K562 (cell line): Measurements from ENCODE around the gene MED15.
"Not testable (repeated sequence)": the region's sequence is repeated elsewhere in the genome, so short reads cannot be mapped to it uniquely, and the experiment has no call there.

Source experiments
- CTCF ChIP-seq, 3 experiments: IDR thresholded peaks in 2 of 3; conservative IDR thresholded peaks in 1 of 3; 2 replicates each; pipeline ENCODE4 v1.5.1; 2011 to 2012; ENCODE audit warnings: low read length in 3 of 3, mild to moderate bottlenecking in 3 of 3, control low read depth in 2 of 3, improper control_type of control experiment in 1 of 3, inconsistent platforms in 1 of 3, low read depth in 1 of 3, mixed read lengths in 1 of 3, moderate library complexity in 1 of 3; ENCODE audit not compliant: insufficient read depth in 2 of 3
- E2F5 ChIP-seq: sonication (generic); formaldehyde crosslinking; IDR thresholded peaks from 2 replicates; pipeline ENCODE4 v1.8.0; 2022; ENCODE audit warnings: mild to moderate bottlenecking, missing genetic modification reagents
- JUN ChIP-seq, 2 experiments: sonication (generic) in 1 of 2; formaldehyde crosslinking in 1 of 2; IDR thresholded peaks; 2 replicates each; pipeline versions ENCODE4 v1.6.1 to v1.8.0; 2012 to 2022; ENCODE audit warnings: borderline replicate concordance in 2 of 2, mild to moderate bottlenecking in 2 of 2, improper control_type of control experiment in 1 of 2, low read depth in 1 of 2, low read length in 1 of 2, missing genetic modification reagents in 1 of 2
- RAD21 ChIP-seq, 2 experiments: fragments of 250-450 bp in 1 of 2; fragments of 450-650 bp in 1 of 2; sonication (Bioruptor Pico) in 1 of 2; formaldehyde crosslinking in 1 of 2; IDR thresholded peaks in 1 of 2; conservative IDR thresholded peaks in 1 of 2; 2 replicates each; pipeline versions ENCODE4 v1.4.0 to v1.8.0; 2020 to 2022; ENCODE audit warnings: mild to moderate bottlenecking in 2 of 2, moderate library complexity in 1 of 2
- ZNF24 ChIP-seq: fragments of 450-650 bp; IDR thresholded peaks from 2 replicates; pipeline ENCODE4 v1.6.1; 2016
- ZNF274 ChIP-seq: IDR thresholded peaks from 2 replicates; pipeline ENCODE4 v1.6.1; 2011; ENCODE audit warnings: low read depth, mild to moderate bottlenecking, low read length, moderate library complexity, borderline replicate concordance

DNA sequence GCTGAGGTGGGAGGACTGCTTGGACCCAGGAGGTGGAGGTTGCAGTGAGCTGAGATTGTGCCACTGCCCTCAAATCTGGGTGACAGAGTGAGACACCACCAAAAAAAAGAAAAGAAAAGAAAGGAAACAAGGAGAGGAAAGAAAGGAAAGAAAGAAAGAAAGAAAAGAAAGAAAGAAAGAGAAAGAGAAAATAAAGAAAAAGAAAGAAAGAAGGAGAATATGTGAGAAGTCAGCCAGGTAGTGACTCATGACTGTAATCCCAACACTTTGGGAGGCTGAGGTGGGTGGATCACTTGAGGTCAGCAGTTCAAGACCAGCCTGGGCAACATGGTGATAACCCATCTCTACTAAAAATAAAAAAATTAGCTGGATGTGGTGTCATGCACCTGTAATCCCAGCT lies 86.6 kb downstream of the MED15 start:
- TF ChIP-seq ZNF24; E2F5; ZNF274; CTCF (IDR thresholded peaks at IDR 0.05 in 2 of 3, conservative IDR thresholded peaks at IDR 0.05 in 1 of 3; ENCODE audit: insufficient read depth in 2 of 3, low read depth in 1 of 3, low read length in 3 of 3); JUN (IDR thresholded peaks at IDR 0.05; ENCODE audit: borderline replicate concordance, low read depth, low read length); JUN (CRISPR knock-in tag; IDR thresholded peaks at IDR 0.05; ENCODE audit: borderline replicate concordance); RAD21 (CRISPR knock-in tag; conservative IDR thresholded peaks at IDR 0.05 in 1 of 2, IDR thresholded peaks at IDR 0.05 in 1 of 2): not testable (repeated sequence)
